Measurements from ENCODE around the gene RGS19.

DNA sequence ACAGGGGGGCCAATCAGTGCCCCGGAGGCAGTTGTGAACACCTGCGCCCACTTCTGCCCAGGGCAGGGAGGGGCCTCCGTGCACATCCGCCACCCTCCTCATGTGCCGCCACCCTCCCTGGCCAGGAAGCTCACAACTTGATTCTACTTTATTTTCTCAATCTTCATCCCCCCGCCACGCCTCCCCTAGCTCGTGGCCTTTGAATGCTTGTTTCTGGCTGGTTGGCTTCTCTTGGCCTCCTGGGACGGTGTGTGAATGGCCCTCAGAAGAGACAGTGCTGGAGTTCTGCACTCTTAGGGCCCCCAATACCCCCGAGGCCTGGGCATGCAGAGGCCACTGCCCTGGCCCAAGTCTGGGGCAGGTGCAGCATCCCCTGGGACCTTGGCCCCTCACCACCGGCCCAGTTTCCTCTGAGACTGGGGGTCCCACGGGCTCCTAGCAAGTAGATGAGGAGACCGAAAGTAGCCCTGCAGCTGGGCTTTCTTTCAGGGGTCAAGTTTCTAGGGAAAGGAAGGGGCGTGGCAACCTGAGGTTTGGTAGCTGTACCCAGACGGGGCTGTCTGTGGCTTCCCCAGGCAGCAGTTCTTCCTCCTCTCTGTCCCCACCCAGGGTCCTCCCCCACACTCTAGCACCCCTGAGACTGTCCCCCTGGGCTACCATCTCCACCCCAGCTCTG is 1.3 kb downstream of the RGS19 start:
- TF ChIP-seq CTCF (IDR thresholded peaks at IDR 0.05) = no peak
- TF ChIP-seq POLR2A (IDR thresholded peaks at IDR 0.05) = no peak

Data from body of pancreas (tissue), 4 donors.